Astrocyte (in vitro differentiated cells and primary cell): ENCODE measurements around the gene LECT2.

Experiments
- EZH2 ChIP-seq: IDR thresholded peaks from 2 replicates; pipeline ENCODE4 v1.6.1; 2012; ENCODE audit warnings: mild to moderate bottlenecking, low read length, inconsistent platforms; ENCODE audit not compliant: insufficient read depth
- TF ChIP-seq, protein P1 (sequence below): IDR thresholded peaks from 2 replicates; pipeline ENCODE4 v1.5.1; 2011; ENCODE audit warnings: low read depth, mild to moderate bottlenecking, inconsistent platforms, low read length, moderate library complexity; ENCODE audit not compliant: insufficient read depth

DNA sequence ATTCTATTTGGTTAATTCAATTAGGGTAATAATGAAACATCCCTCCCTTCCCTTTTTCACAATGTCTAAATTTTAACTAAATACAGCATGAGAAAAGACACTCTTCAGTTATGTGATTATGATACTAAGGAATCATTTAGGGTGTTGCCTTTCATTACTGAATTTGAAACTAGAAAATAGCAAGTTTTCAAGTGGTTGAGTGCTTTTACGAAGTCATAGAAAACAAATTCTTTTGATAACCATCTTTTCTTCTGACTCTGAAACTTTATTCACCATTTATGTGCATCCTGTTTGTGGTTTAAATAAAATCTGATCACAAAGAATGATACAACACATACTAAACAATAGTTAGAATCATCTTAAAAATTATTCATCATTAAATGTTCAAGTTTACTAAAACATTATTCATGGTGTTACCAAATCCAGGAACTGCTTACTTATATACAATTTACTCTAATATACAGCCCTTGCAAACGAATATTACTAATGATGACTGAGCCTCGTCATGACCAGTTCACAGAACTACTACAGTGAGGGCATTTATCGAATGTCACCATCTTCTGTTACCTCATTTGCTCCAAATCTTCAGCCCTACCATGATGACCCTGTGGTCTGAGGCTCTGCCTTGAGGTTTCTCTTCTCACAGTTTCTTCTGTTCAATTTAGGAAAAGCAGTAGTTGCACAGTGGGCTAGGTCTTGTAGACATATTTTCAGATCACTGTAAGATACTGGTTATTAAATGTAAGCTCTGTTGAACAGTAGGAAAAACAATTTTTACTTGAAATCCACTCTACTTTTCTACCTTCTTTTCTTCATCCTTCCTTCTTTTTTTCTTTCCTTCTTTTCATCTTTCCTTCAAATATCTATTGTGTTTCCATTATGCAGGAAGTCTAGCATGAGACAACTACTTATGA lies 40.8 kb downstream of the LECT2 start:
- TF ChIP-seq, protein P1, sequence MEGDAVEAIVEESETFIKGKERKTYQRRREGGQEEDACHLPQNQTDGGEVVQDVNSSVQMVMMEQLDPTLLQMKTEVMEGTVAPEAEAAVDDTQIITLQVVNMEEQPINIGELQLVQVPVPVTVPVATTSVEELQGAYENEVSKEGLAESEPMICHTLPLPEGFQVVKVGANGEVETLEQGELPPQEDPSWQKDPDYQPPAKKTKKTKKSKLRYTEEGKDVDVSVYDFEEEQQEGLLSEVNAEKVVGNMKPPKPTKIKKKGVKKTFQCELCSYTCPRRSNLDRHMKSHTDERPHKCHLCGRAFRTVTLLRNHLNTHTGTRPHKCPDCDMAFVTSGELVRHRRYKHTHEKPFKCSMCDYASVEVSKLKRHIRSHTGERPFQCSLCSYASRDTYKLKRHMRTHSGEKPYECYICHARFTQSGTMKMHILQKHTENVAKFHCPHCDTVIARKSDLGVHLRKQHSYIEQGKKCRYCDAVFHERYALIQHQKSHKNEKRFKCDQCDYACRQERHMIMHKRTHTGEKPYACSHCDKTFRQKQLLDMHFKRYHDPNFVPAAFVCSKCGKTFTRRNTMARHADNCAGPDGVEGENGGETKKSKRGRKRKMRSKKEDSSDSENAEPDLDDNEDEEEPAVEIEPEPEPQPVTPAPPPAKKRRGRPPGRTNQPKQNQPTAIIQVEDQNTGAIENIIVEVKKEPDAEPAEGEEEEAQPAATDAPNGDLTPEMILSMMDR: no peak
- TF ChIP-seq EZH2: no peak
